ENCODE results near the gene PTCD2.

The PTCD2 gene

DNA sequence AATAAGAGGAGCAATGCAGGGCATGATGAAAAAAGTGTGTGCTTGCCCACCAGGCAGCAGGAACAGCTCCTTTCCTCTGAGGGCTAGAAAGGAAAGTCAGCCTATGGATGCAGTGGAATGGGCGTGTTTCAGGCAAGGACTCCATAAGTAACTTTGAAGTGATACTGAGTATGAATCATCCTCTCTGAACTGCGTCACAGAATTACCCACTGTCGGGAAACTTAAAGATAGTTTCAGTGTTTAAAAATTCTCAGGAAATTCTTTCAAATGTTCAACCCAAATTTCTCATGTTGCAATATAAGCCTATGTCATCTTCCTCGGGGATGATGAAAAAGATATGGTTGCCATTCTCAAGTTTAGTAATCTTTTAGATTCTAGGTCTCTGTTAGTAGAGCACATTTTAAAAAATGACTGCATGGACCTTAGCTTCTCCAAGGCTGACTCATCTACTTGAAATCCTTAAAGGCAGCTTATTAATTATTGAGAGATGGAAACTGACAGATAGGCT, 27.7 kb downstream of the PTCD2 start:
- peak; percentile 60 for DNase-seq (ENCODE audit: low read depth, low spot score)

DNA sequence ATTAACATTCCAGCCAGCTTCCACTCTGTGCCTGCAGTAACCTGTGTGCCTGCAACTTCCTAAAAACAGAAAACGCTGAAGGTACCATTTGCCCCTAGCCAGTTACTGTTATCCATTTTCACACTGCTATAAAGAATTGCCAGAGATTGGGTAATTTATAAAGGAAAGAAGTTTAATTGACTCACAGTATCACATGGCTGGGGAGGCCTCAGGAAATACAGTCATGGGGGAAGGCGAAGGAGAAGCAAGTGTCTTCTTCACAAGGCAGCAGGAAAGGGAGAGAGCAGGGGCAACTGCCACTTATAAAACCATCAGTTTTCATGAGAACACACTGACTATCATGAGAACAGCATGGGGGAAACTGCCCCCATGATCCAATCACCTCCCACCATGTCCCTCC, 31.2 kb downstream of the PTCD2 start:
- DNase-seq (ENCODE audit: low read depth, low spot score): no peak

DNA sequence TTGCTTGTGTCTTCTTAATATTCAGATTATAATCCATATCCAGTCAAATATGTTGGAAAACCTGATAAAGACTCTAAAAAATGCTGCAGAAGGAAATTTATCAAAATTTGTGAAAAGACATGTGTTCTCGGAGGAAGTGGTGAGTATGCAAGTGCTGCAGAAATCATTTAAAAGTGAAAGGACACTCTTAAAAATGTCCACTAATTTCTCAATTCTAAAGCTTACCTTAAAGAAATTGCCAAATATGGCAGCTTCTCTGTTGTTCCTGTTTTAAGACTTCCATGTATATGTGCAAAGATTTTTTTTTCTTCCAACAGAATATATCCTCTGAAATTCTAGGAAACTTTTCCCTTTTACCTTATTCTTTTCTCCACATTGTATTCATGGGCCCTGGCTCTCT, 32.4 kb downstream of the PTCD2 start:
- DNase-seq (ENCODE audit: low read depth, low spot score): no peak

GRCh38 chr5:72353046-72353445, 32.9 kb downstream of the PTCD2 start:
- DNase-seq (ENCODE audit: low read depth, low spot score): peak; percentile 74

GRCh38 chr5:72355706-72356299, 35.6 kb downstream of the PTCD2 start:
- DNase-seq (ENCODE audit: low read depth, low spot score): no peak

GRCh38 chr5:72356361-72356760, 36.2 kb downstream of the PTCD2 start:
- no peak for DNase-seq (ENCODE audit: low read depth, low spot score)

DNA sequence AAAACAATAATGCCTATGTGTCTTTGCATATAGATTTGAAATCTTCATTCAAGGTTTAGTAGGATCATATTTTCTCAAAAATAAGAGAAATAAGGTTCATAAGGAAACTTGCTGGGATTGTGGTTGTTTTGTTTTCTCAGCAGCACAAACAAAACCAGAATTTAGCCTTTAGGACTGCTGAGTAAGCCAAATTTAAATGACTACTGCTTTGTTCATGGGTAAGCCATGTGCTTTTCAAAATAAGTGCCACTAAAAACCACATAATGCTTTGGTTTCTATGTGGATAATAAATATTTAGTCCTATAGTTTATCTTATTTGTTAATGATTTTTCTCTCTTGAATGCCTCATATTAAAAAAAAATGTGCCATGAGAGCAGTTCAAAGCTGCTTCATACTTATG, 38.8 kb downstream of the PTCD2 start:
- DNase-seq (ENCODE audit: low read depth, low spot score): no peak

- no peak for DNase-seq (ENCODE audit: low read depth, low spot score)
Observed at GRCh38 chr5:72359886-72360285, 39.7 kb downstream of the PTCD2 start.

DNA sequence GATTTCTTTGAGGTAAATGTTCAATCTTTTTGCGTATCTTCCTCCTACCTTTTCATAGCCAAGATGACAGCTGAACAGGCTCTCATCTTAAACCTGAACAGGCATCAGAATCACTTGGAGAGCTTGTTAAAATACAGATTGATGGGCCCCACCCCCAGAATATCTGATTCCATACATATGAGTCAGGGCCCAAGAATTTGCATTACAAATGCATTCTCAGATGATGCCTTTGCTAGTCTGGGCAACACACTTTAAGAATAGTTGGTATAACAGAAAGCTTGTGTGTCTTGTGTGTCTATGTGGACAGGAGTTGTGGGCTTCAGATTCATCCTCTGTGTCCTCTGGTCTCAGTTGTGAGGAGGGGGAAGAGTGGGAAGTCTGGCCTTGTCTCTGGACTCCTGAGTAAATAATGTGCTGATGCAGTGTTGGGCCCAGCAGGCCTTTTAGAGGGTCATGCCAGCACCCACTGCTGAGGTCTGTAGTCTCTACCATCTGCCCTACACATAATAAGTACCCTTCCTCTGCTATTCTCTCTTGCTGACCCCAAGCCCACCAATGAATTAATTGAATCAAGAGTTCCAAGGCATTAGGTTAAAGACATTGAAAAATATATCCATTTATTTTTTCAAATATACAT, 43.1 kb downstream of the PTCD2 start:
- DNase-seq (ENCODE audit: low read depth, low spot score): no peak

GRCh38 chr5:72364171-72364570, 44.0 kb downstream of the PTCD2 start:
- DNase-seq (ENCODE audit: low read depth, low spot score): no peak

GRCh38 chr5:72364951-72365350, 44.8 kb downstream of the PTCD2 start:
- DNase-seq (ENCODE audit: low read depth, low spot score): no peak

DNA sequence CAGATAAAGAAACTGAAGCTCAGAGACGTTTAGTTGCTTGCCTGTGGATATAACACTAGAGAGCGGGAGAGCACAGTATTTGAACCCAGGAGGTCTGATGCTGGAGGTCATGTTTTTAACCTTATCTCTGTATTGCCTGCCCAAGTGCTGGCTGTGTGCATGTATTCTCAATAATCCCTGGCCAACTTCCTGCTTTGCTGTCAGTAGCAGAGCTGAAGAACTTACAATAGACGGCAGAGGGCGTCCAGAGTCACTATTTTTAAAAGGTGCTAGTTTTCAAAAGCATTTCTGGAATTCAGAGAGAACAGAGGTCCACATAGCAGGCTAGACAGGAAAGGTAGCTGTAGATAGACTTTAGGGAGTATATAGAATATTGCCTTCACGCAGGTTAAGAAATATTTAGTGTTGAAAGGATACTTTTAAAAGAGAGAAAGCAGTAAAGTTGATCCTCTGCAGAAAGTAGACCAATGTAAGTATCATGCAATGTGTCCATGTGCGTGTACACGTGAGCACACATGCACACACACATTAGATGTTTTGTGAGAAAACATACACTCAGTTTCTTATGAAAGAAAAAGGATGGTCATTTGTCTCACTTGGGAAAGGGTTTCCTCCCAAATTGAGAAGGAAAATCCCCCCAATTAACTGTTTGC, 46.3 kb downstream of the PTCD2 start:
- no peak for DNase-seq (ENCODE audit: low read depth, low spot score)

DNA sequence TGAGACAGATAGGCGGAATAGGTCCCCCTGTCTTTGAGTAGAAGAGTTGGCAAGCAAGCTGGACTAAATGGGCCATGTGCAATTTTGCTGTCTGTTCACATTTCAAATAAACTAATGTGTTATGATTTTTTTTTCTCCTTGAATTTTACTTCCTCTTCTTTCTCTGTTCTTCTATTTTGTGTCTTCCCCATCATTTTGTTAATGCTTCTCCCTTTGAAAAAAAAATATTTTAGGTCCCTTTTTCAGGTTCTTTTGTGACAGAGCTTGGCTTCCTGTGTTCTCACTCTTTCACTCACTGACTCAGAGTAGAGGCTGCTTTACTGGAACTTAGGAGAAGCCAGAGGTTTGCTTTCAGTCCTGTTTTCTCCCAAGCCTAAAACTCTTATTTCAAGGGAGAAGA, 48.1 kb downstream of the PTCD2 start:
- DNase-seq (ENCODE audit: low read depth, low spot score): no peak

DNA sequence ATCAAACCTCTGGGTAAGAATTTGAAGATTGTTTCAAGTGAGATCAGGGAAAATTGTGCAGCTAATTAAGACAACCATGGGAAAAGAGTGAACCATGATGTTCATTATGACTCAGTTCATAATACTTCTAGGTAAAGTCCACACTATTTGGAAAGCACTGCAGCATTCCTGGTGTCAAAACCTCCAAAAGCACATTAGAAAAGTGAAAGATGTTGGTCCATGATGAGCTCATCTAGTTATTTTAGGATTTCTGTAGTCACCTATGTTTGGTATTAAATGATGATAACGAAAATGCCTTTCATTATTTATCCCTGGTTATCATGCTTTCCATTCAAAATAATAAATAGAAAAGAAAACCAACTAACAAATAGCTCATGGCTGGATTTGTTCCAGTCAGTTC, 49.1 kb downstream of the PTCD2 start:
- no peak for DNase-seq (ENCODE audit: low read depth, low spot score)

DNA sequence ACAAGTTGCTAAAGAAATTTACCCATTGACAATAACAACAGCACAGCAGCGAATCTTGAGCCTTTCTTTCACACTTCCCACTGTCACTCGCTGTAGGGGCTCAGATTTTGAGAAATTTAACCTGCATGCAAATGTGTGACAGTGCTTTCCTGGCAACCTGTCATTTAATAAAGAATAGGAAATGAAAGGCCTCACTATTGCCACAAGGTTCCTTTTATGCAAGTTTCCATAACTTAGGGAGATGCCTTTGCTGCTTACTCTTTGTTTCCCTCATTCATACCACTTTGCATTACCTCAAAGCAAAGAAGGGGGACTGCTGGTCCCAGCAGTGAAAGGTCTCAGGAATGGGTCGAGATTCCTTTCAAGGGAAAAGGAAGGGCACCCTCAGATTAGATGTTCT, 49.5 kb downstream of the PTCD2 start:
- no peak for DNase-seq (ENCODE audit: low read depth, low spot score)

DNA sequence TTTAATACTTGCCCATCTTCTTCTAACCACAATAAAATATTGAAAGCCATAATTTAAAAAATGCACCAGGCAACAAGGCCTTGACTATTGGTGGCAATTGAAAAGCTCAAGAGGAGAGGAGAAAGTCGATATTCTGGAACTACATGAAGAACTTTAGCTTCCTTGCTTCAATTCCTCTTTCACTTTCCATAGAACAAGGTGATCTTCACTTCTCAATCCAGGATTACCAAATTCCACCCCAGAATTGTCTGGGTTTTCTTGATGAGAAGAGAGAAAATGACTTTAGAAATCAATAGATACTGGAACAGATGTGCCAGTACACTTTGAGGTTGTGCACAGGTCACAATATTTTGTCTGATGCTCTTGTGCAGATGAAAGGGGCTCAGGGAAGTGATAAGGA, 52.2 kb downstream of the PTCD2 start:
- DNase-seq (ENCODE audit: low read depth, low spot score): no peak

GRCh38 chr5:72372923-72373322, 52.8 kb downstream of the PTCD2 start:
- no peak for DNase-seq (ENCODE audit: low read depth, low spot score)

DNA sequence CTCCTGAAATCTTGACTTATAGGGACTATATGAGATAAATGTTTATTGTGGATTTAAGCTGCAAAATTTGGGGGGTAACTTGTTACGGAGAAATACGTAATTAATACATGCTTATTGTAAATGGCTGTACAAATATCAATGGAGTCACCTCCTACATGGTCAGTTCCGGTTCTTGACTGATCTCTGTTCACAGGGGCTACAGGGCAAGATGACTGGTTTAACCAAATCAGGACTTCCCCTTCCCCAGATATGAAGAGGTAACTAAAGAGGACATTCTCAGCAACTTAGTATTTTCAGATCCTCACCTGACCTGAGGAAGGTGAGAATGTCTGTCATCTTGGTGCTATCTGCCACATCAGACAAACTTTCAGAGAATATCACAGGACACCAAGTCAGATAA, 54.7 kb downstream of the PTCD2 start:
- DNase-seq (ENCODE audit: low read depth, low spot score): no peak

DNA sequence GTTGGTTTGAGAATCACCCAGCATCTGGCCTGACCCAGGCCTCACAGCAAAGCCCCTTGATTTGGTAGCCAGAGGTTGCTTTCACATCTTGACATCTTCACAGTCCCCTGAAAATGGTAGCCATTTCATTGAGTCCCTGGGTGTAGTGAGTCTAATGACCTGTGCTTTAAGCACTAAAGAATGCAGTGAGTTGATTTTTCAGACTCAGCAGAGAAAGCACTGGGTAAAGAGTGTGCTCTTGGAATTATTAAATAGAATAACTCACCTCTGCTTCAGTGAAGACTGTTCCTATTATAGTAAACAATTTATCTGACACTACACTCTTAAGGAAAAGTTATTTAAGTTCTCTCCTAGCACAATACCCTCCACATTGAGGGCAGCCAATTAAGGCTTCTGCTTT, 56.2 kb downstream of the PTCD2 start:
- no peak for DNase-seq (ENCODE audit: low read depth, low spot score)

DNA sequence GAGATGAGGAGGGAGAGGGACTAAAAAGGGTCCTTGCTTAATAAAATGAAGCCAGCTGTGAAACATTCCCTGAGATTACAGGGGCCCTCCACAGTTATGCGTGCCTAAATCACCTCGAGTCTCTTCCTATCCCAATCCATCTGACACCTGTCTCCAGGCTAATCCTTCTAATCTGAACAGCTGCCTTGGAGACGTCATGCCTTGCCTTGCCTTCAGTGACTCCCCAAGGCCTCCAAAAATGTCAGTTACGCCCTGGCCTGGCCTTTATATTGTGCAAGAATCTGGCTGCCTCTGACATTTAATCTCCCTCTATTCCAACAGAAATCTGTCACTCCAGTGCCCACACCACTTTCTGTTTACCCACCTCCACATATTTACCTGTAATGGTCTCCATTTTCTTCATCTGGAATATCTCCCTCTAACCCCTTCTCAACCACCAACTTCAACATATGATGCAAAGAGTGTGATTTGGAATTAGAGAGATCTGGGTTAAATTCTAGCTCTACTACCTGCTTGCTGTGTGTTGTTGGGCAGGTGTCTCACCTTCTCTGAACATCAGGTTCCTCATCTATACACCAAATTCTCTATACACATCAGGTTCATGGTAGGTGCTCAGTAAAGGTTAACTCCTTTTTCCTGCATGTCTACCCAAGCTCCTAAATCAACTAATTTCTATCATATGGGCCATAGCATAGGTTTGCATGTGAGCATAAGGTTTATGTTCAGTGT, 57.9 kb downstream of the PTCD2 start:
- DNase-seq (ENCODE audit: low read depth, low spot score): no peak

- DNase-seq (ENCODE audit: low read depth, low spot score): peak; percentile 51
Observed at GRCh38 chr5:72378639-72379289, 58.6 kb downstream of the PTCD2 start.

DNA sequence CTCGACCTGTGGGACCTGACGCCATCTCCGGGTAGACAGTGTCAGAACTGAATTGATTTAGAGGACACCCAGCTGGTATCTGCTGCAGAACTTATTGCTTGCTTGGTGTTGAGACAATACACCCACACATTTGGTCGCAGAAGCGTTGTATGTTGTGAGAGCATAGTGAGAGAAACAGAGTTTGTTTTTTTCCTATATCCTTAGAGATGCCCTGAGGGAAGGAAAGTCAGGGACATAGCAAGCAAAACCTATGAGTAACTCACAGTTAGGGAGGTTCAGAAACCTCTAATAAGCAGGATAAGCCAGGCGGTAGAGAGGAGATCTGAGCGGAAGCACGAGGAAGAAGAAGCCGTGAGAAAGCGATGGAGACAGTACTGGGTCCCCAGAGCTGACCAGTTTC, 59.8 kb downstream of the PTCD2 start:
- no peak for DNase-seq (ENCODE audit: low read depth, low spot score)

All from brain pericyte (primary cell).